GM21381 (cell line): Measurements from ENCODE around the gene ACER2.
A peak's percentile ranks its signal among the peaks of the same experiment; 100 is the strongest.
"Not testable (repeated sequence)": the region's sequence is repeated elsewhere in the genome, so short reads cannot be mapped to it uniquely, and the experiment has no call there.

Source experiments
- ATAC-seq: cut with Tn5 transposase; IDR thresholded peaks from one replicate; pipeline ENCODE4 v1.9.1; 2021; ENCODE audit warnings: mild to moderate bottlenecking, moderate library complexity; ENCODE audit not compliant: unreplicated experiment

ACER2 gene

GRCh38 chr9:19408316-19408692, 505 bp upstream of the ACER2 start:
- peak; percentile 5 for ATAC-seq

- ATAC-seq = peak; percentile 11
Measured at GRCh38 chr9:19409401-19410194, 789 bp downstream of the ACER2 start.

GRCh38 chr9:19410195-19410503, 1.3 kb downstream of the ACER2 start:
- ATAC-seq = no peak

- ATAC-seq = no peak
Measured at GRCh38 chr9:19410594-19410993, 1.8 kb downstream of the ACER2 start.

- no peak for ATAC-seq
Measured at GRCh38 chr9:19411316-19411715, 2.5 kb downstream of the ACER2 start.

GRCh38 chr9:19413456-19413855, 4.6 kb downstream of the ACER2 start:
- ATAC-seq = not testable (repeated sequence)

- no peak for ATAC-seq
Measured at GRCh38 chr9:19416143-19416542, 7.3 kb downstream of the ACER2 start.

- ATAC-seq = no peak
Measured at GRCh38 chr9:19420877-19421276, 12.1 kb downstream of the ACER2 start.

GRCh38 chr9:19423163-19423562, 14.4 kb downstream of the ACER2 start:
- ATAC-seq = no peak

GRCh38 chr9:19424176-19424779, 15.5 kb downstream of the ACER2 start:
- peak; percentile 81 for ATAC-seq

- ATAC-seq = no peak
Measured at GRCh38 chr9:19429595-19429994, 20.8 kb downstream of the ACER2 start.

GRCh38 chr9:19430201-19430760, 21.5 kb downstream of the ACER2 start:
- ATAC-seq = no peak

- no peak for ATAC-seq
Measured at GRCh38 chr9:19431361-19432171, 22.8 kb downstream of the ACER2 start.

- ATAC-seq = no peak
Measured at GRCh38 chr9:19432473-19432872, 23.7 kb downstream of the ACER2 start.

GRCh38 chr9:19433729-19434128, 24.9 kb downstream of the ACER2 start:
- ATAC-seq = not testable (repeated sequence)

GRCh38 chr9:19440376-19440775, 31.6 kb downstream of the ACER2 start:
- no peak for ATAC-seq

- ATAC-seq = no peak
Measured at GRCh38 chr9:19440823-19441580, 32.2 kb downstream of the ACER2 start.

- peak; percentile 89 for ATAC-seq
Measured at GRCh38 chr9:19441730-19442129, 32.9 kb downstream of the ACER2 start.

GRCh38 chr9:19442240-19442639, 33.4 kb downstream of the ACER2 start:
- ATAC-seq = no peak

GRCh38 chr9:19445452-19445851, 36.6 kb downstream of the ACER2 start:
- ATAC-seq = no peak

- no peak for ATAC-seq
Measured at GRCh38 chr9:19446361-19446861, 37.6 kb downstream of the ACER2 start.
